PFSK-1 (cell line): ENCODE data around the gene PRPS2. TPM values are rescaled to one million over a fixed set of nuclear protein-coding genes. Genes with fewer than 3 reads are reported as not detected.

ENCODE experiments used
- FOXP2 ChIP-seq: optimal IDR thresholded peaks from 2 replicates; pipeline ENCODE3; 2011; ENCODE audit warnings: borderline replicate concordance, control low read depth, inconsistent platforms; ENCODE audit not compliant: insufficient read depth; ENCODE audit errors: extremely low read length, extremely low read depth
- POLR2AphosphoS5 ChIP-seq: IDR thresholded peaks from 2 replicates; pipeline ENCODE4 v1.6.1; 2012; ENCODE audit warnings: low read depth, mild to moderate bottlenecking, control low read depth, low read length, moderate library complexity
- REST ChIP-seq, 2 experiments: IDR thresholded peaks; 2 replicates each; pipeline versions ENCODE4 v1.6.1 to v1.8.0; 2011 to 2012; ENCODE audit warnings: low read depth in 2 of 2, low read length in 2 of 2, control low read depth in 1 of 2, inconsistent platforms in 1 of 2, mild to moderate bottlenecking in 1 of 2, moderate library complexity in 1 of 2; ENCODE audit not compliant: insufficient read depth in 1 of 2
- SIN3A ChIP-seq: IDR thresholded peaks from 2 replicates; pipeline ENCODE4 v1.6.1; 2012; ENCODE audit warnings: mild to moderate bottlenecking, low read length, moderate library complexity, borderline replicate concordance; ENCODE audit not compliant: insufficient read depth
- TAF1 ChIP-seq: IDR thresholded peaks from 2 replicates; pipeline ENCODE4 v1.6.1; 2012; ENCODE audit warnings: low read length, control low read depth, borderline replicate concordance; ENCODE audit not compliant: insufficient read depth
- polyA plus RNA-seq: library from polyadenylated mRNA; unstranded; fragments of >200 nt; gene quantifications from one replicate; pipeline ENCODE4 v1.2.1, GENCODE V29; 2012; ENCODE audit warnings: low read depth, missing spikeins; ENCODE audit not compliant: insufficient read length

Gene PRPS2
- 7.9 TPM for polyA plus RNA-seq

DNA sequence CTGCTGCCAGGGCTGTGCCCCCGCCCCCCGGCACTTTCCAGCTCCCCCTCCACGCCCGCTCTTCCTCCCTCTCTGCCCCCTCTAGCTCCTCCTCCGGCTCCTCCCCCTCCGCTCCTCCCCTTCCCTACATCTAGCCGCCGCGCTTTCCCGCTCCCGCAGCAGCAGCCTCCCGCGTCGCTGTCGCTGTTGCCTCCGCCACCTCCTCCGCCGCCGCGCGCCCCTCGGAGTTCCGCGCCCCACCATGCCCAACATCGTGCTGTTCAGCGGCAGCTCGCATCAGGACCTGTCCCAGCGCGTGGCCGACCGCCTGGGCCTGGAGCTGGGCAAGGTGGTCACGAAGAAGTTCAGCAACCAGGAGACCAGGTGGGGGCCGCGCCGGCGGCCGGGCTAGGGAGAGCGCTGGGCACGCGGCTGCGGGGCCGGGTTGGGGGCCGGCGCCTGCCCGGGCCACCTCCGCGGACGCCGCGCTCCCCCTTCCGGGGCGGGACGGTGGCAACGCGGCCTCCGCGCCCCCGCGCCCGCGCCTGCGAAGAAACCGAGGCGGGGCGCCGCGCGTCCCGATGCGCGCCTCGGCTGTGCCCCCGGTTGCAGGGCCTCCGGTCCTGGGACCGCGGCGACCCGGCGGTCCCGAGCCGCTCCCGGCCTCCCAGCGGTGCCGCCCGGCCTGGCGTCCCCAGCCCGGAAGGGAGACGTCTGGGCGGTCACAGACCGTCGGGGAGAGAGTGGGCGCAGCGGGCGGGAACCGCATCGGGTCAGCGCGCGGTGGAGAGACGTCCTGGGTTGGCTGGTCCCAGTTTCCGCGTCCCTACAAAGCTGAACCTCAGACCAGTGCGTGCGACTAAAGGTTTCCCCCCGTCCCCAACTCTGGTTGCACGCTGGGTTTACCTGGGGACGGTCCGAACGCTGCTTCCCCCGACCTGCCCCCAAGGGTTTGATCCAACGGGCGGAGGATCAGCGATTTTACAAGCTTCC is at the start of gene PRPS2:
Gene PRPS2, plus strand, starts transcription at position 156 of the 972 bp plus-strand sequence. Its CDS starts 86 bp downstream, at position 242.
- TF ChIP-seq REST (IDR thresholded peaks at IDR 0.05; ENCODE audit: insufficient read depth in 1 of 2, low read depth in 2 of 2, low read length in 2 of 2) (no peak), FOXP2 (peak; percentile 49), TAF1 (no peak), POLR2AphosphoS5 (0 out of 2 replicates have a peak, but pooled peaks have one; percentile 39), SIN3A (no peak)

GRCh38 chrX:12741416-12741815 is 49.8 kb upstream of the PRPS2 start:
- TF ChIP-seq POLR2AphosphoS5: no peak
- no peak for TF ChIP-seq REST (IDR thresholded peaks at IDR 0.05; ENCODE audit: insufficient read depth in 1 of 2, low read depth in 2 of 2, low read length in 2 of 2)
- no peak for TF ChIP-seq FOXP2
- TF ChIP-seq TAF1: no peak
- no peak for TF ChIP-seq SIN3A

DNA sequence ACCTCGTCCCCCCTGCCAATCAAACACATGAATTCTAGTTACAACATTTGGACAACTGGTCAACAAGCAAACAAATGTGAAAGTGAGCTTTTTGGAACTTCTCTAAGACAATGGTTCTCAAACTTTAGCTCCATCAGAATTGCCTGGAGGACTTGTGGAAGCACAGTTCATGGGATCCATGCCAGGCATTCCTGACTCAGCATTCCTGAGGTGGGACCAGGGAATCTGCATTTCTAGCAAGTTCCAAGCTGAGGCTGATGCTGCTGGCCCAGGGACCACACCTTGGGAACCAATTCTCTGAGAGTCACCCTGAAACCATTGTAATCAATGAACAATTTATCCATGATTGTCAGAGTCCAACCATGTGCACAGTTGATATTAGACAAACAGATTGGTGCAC is 43.8 kb upstream of the PRPS2 start:
- TF ChIP-seq FOXP2: no peak
- TF ChIP-seq TAF1: no peak
- TF ChIP-seq POLR2AphosphoS5: no peak
- TF ChIP-seq REST (IDR thresholded peaks at IDR 0.05; ENCODE audit: insufficient read depth in 1 of 2, low read depth in 2 of 2, low read length in 2 of 2): no peak
- no peak for TF ChIP-seq SIN3A

- TF ChIP-seq TAF1 (no peak), SIN3A (no peak)
Measured at GRCh38 chrX:12751887-12752286, 39.3 kb upstream of the PRPS2 start.

- TF ChIP-seq SIN3A (no peak), TAF1 (no peak), FOXP2 (no peak), POLR2AphosphoS5 (no peak), REST (IDR thresholded peaks at IDR 0.05; ENCODE audit: insufficient read depth in 1 of 2, low read depth in 2 of 2, low read length in 2 of 2) (no peak)
Measured at GRCh38 chrX:12753366-12753765, 37.8 kb upstream of the PRPS2 start.
